ENCODE measurements around the gene CFAP45.

Gene CFAP45

DNA sequence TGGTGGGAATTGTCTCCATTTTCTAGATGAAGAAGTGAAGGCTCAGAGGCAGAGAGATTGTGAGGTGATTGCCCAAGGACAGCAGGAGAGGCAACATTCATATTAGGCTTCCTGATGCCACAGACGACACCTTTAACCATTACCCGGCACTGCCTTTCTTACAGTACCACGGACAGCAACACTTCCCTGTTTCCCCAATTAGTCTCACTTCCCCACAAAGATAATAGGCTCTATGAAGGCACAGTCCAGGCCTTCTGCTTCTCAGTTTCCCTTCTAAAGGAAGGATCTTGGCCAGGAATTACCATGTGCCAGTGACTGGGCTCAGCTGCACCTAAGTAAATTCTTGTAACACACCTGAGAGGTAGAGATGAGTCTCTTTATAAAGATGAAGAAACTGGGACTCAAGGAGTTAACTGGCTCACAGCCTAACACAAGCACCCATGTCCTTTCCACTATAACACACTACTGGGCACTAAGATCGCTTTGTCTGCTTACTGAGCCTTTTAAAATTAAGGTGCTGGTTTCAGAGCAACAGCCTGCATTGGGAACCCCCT lies 35.8 kb upstream of the CFAP45 start:
- no peak for FAIRE-seq

DNA sequence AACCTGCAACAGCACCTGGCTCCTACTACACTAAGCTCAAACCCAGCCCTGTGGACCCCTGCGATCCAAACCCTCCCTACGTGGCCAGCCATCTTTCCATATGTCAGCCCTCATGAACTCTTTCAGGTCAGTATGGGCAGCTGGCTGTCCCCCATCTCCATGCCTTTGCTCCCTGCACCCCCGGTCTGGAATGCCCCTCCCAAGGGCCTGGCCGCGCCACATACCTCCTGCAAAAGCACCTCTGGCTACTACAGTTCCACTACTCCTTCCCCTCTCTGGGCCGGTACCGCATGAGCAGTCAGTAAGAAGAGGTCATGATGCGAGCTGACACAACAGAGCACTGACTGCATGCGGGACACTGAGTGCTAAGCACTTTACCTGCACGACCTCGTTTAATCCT lies 35.3 kb upstream of the CFAP45 start:
- FAIRE-seq: no peak

GRCh38 chr1:159934136-159935039 lies 34.4 kb upstream of the CFAP45 start:
- FAIRE-seq: no peak

DNA sequence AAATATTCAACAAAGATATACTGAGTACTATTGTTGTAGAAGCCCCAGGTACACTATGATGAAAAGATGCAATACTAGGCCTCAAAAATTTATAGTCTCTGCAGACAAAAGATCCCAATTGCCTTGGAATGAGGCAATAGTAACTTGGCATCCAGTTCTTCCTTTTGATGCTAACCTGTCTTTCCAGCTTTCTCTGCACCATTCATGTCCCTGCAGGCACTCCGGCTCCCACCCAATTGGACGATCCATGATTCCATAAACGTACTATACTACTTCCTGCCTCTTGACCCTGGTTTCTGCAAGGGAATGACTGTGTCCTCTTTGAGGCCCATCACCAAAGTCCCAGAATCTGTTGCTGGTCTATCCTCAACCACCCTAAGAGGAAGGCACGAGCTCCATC lies 33.4 kb upstream of the CFAP45 start:
- no peak for FAIRE-seq

DNA sequence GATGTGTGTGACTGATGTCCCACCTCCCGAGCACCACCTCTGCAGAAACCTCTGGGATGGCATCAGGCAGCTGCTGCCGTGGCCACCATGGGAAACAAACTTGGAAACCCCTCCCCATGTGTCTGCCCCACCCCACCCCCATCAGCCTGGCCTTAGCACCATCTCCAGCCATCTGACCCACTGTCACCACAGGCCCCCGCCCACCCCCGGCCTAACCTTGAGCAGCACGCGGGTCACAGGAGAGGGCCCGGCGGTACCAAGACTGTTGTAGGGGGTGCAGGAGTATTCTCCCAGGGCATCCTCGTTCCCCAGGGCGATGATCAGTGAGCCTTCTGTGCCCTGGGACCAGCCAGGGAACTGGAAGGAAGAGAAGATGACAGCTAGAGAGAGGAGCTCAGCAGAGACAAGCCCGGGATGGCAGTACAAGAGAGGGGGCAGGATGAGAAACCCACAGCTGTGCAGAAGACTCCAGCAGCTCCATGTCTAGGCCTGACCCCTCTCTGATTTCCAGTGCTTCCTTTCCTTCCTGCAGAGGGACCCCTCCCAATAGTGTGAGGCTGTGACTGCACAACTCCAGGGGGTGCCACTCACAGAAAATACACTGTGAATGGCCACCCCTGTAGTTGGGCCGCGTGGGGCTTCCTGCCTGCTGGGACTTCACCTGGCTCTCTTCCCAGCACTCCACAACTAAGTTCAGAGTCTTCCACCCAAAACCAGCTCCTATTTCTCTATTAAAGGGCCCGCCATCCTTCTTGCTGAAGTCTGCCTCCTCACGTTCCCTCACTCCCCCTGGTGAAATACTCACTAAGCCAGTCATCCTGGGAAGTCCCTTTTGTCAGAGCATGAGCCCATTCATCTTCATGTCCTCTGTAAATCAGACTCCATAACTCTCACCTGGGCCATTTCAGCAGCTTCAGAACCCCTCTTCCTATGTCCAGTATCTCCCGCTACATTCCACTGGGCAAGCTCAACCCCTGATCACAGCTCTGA lies 32.6 kb upstream of the CFAP45 start:
- no peak for FAIRE-seq

GRCh38 chr1:159931795-159932173 lies 31.8 kb upstream of the CFAP45 start:
- no peak for FAIRE-seq

DNA sequence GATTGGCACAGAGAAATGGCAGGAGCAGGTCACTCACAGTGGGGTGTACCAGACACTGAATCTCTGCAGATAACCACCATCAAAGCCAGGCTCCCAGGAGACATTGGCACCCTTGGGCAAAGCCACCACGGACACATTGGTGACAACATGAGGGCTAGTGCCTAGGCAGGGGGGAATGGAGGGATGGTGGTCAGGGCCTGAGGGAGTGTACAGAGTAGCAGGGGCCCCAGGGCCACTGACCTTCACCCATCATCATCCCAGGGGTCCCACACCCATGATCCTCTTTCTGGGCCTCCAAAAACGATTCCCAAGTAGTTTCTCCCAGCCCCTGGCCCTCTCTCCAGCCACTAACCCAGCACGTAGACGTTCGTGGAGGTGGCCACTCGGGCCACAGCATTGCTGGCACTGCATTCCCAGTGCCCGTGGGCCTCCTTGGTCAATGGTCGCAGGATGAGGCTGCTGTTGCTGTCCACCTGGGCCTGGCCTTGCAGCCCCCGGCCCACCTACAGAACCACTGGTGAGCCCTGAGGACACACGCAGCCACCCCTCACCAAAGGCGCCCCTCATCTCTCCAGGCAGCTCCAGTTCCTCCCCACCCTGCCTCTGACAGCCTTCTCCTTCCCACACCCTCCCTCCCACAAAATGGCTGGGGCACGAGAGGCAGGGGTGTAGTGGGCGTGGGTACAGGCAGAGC lies 31.3 kb upstream of the CFAP45 start:
- no peak for FAIRE-seq

DNA sequence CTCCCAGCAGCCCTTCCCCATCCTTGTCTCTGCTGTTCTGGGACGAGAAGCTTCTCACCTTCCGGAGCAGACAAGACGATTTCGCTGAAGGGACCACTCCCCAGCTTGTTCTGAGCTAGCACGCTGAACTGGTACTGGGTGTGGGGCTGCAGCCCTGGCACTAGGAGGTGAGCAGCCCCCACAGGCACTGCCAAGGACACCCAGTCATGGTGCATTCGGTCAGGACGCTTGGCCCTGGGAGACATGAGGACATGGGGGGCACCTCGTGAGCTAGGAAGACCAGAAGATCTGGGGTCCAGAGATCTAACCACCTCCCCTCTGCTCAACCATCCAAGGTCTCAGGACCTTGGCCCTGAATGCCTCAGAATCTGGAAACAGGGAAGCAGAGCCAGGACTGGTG lies 30.7 kb upstream of the CFAP45 start:
- no peak for FAIRE-seq

- no peak for FAIRE-seq
Observed at GRCh38 chr1:159930216-159930615, 30.3 kb upstream of the CFAP45 start.

- FAIRE-seq: no peak
Observed at GRCh38 chr1:159929155-159930051, 29.4 kb upstream of the CFAP45 start.

- no peak for FAIRE-seq
Observed at GRCh38 chr1:159928491-159929050, 28.6 kb upstream of the CFAP45 start.

- FAIRE-seq: no peak
Observed at GRCh38 chr1:159927849-159928431, 28.0 kb upstream of the CFAP45 start.

GRCh38 chr1:159927211-159927848 lies 27.4 kb upstream of the CFAP45 start:
- FAIRE-seq: no peak

- FAIRE-seq: no peak
Observed at GRCh38 chr1:159925719-159926078, 25.7 kb upstream of the CFAP45 start.

DNA sequence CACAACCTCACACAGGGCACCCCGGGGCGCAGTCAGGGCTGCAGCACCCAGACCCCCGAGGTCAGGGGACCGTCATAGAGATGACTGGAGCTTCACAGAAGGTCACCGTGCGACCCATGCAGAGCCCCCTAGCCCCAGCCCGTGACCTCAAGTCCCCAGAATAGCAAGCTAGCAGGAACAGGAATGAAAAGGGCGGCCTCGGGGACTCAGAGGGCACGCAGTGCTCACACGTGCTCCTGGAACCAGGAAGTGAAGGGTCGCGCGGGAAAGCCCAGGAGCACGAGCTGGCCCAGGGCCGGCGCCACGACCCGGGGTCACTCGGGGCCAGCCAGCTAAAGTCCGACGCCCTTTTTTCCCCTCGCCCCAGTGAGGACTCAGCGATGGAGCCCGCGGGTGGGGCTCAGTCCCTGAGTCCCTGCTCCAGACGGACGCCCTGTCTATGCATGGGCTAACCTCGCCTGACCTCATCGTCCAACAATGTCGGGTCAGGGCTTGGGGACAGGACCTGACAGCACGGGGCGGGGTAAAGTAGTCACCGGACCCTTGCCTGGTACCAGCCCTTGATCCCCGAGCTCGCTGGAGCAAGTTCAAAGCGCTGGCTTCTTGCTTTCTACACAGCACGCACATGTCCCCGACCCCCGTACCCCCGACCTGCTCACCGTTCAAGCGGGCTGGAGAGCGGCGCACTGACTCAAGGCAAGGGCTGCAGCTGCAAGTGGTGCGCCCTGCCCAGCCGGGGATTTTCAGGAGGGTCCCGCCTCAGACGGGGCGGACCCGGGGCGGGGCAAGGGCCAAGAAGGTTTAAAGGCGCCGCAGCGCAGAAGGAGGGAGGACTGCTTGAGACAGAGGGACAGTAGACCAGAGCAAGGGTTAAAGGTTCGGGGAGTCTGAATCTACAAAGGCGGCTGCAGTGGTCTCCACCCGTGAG lies 25.1 kb upstream of the CFAP45 start, which contains the start of gene TAGLN2:
TAGLN2 (minus strand) TSS at position 717 of the 928 bp plus-strand sequence. CDS start 4,998 bp downstream, outside the sequence.
- FAIRE-seq: no peak

DNA sequence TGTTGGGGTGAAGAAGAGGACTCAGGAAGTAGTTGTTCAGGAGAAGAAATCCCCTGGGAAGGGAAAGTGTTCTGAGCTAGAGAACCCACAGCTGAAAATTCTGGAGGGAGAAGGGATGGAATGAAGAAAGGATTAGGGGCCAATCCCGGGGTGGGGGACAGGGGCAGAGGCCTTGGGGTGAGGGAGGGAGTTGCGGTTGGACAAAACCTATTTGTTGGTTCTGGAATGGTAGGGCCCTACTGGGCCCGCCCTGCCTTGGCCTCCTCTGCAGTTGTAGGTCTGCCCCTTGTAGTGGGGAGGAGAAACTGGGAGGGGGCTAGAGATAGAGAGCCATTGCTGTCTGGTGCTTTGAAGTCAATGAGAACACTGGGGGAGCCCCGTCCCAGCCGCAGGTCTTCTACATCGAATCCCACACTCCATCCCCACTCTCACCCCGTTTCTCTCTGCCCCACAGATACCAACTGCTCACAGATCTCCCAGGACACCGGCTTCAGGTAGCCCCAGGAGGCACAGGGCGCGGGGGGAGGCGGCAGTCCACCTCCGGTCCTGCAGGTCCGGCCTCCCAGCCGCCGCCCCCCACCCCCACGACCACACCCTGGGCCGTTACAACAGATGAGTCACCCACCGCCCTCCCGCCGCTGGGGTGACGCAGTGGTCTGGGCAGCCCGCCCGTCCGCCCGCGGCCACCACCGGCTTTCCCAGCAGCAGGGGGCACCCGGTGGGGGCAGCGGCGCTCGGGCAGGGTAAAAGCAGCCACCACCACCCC lies 24.2 kb upstream of the CFAP45 start:
- no peak for FAIRE-seq

GRCh38 chr1:159923203-159924024 lies 23.4 kb upstream of the CFAP45 start:
- FAIRE-seq: no peak

Data from A204.1 (cell line).